ENCODE data around the gene BST2. TPM values are rescaled to one million over a fixed set of nuclear protein-coding genes. Genes with fewer than 3 reads are reported as not detected.

The BST2 gene
- total and polyA plus RNA-seq, 9 of the 15 experiments (the other 6 are each of a cell fraction or from before 2014, with no cell fraction given), result 11.2 to 232 (median 151) TPM

DNA sequence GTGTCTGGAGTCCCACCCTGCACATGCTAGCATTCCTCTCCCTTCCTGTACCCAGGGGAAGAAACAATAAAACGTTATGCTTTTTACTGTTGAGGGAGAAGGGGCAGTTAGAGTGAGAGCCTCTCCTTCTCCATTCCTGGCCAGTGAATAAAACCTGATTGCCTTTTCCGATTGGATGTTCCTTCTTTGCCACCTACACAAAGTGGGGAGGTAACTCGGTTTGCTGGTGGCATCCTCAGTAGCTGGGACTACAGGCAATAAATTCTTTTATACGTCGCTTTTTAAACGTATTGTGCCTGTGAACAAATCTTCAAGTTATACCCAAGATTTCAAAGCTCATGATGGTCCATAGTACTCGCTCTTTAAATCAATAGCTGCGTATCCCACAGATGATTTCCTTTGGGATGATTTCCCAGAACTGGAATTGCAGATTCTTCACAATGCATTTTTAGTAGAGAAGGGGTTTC lies 13.8 kb upstream of the BST2 start (continued):
- TF ChIP-seq, protein P1, sequence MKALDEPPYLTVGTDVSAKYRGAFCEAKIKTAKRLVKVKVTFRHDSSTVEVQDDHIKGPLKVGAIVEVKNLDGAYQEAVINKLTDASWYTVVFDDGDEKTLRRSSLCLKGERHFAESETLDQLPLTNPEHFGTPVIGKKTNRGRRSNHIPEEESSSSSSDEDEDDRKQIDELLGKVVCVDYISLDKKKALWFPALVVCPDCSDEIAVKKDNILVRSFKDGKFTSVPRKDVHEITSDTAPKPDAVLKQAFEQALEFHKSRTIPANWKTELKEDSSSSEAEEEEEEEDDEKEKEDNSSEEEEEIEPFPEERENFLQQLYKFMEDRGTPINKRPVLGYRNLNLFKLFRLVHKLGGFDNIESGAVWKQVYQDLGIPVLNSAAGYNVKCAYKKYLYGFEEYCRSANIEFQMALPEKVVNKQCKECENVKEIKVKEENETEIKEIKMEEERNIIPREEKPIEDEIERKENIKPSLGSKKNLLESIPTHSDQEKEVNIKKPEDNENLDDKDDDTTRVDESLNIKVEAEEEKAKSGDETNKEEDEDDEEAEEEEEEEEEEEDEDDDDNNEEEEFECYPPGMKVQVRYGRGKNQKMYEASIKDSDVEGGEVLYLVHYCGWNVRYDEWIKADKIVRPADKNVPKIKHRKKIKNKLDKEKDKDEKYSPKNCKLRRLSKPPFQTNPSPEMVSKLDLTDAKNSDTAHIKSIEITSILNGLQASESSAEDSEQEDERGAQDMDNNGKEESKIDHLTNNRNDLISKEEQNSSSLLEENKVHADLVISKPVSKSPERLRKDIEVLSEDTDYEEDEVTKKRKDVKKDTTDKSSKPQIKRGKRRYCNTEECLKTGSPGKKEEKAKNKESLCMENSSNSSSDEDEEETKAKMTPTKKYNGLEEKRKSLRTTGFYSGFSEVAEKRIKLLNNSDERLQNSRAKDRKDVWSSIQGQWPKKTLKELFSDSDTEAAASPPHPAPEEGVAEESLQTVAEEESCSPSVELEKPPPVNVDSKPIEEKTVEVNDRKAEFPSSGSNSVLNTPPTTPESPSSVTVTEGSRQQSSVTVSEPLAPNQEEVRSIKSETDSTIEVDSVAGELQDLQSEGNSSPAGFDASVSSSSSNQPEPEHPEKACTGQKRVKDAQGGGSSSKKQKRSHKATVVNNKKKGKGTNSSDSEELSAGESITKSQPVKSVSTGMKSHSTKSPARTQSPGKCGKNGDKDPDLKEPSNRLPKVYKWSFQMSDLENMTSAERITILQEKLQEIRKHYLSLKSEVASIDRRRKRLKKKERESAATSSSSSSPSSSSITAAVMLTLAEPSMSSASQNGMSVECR (CRISPR knock-in tag; IDR thresholded peaks at IDR 0.05), result no peak
- TF ChIP-seq SMARCE1 (IDR thresholded peaks at IDR 0.05), result no peak
- no peak for TF ChIP-seq TEAD1 (CRISPR knock-in tag; IDR thresholded peaks at IDR 0.05)
- TF ChIP-seq MCM5 (IDR thresholded peaks at IDR 0.05; ENCODE audit: low read depth), result no peak
- TF ChIP-seq SETDB1 (IDR thresholded peaks at IDR 0.05; ENCODE audit: low read length), result no peak
- no peak for TF ChIP-seq TARDBP (IDR thresholded peaks at IDR 0.05)
- TF ChIP-seq ZFP30 (CRISPR knock-in tag; IDR thresholded peaks at IDR 0.05; ENCODE audit: borderline replicate concordance), result no peak
- TF ChIP-seq, protein P2, sequence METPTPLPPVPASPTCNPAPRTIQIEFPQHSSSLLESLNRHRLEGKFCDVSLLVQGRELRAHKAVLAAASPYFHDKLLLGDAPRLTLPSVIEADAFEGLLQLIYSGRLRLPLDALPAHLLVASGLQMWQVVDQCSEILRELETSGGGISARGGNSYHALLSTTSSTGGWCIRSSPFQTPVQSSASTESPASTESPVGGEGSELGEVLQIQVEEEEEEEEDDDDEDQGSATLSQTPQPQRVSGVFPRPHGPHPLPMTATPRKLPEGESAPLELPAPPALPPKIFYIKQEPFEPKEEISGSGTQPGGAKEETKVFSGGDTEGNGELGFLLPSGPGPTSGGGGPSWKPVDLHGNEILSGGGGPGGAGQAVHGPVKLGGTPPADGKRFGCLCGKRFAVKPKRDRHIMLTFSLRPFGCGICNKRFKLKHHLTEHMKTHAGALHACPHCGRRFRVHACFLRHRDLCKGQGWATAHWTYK (CRISPR knock-in tag; IDR thresholded peaks at IDR 0.05), result no peak
- no peak for TF ChIP-seq SMARCC2 (IDR thresholded peaks at IDR 0.05; ENCODE audit: low read depth)
- TF ChIP-seq, protein P3, sequence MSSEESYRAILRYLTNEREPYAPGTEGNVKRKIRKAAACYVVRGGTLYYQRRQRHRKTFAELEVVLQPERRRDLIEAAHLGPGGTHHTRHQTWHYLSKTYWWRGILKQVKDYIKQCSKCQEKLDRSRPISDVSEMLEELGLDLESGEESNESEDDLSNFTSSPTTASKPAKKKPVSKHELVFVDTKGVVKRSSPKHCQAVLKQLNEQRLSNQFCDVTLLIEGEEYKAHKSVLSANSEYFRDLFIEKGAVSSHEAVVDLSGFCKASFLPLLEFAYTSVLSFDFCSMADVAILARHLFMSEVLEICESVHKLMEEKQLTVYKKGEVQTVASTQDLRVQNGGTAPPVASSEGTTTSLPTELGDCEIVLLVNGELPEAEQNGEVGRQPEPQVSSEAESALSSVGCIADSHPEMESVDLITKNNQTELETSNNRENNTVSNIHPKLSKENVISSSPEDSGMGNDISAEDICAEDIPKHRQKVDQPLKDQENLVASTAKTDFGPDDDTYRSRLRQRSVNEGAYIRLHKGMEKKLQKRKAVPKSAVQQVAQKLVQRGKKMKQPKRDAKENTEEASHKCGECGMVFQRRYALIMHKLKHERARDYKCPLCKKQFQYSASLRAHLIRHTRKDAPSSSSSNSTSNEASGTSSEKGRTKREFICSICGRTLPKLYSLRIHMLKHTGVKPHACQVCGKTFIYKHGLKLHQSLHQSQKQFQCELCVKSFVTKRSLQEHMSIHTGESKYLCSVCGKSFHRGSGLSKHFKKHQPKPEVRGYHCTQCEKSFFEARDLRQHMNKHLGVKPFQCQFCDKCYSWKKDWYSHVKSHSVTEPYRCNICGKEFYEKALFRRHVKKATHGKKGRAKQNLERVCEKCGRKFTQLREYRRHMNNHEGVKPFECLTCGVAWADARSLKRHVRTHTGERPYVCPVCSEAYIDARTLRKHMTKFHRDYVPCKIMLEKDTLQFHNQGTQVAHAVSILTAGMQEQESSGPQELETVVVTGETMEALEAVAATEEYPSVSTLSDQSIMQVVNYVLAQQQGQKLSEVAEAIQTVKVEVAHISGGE (CRISPR knock-in tag; IDR thresholded peaks at IDR 0.05), result no peak
- 0 out of 2 replicates have a peak, but pooled peaks have one; percentile 8 for TF ChIP-seq CTBP1 (IDR thresholded peaks at IDR 0.05; ENCODE audit: borderline replicate concordance)
- TF ChIP-seq SMARCA4 (IDR thresholded peaks at IDR 0.05), result peak; percentile 43; the same call in 1 of the 2 replicates
- no peak for TF ChIP-seq ZNF445 (CRISPR knock-in tag; IDR thresholded peaks at IDR 0.05; ENCODE audit: low read depth)
- TF ChIP-seq MEF2A (IDR thresholded peaks at IDR 0.05; ENCODE audit: control insufficient read depth, low read depth, low read length), result no peak
- TF ChIP-seq, protein P4, sequence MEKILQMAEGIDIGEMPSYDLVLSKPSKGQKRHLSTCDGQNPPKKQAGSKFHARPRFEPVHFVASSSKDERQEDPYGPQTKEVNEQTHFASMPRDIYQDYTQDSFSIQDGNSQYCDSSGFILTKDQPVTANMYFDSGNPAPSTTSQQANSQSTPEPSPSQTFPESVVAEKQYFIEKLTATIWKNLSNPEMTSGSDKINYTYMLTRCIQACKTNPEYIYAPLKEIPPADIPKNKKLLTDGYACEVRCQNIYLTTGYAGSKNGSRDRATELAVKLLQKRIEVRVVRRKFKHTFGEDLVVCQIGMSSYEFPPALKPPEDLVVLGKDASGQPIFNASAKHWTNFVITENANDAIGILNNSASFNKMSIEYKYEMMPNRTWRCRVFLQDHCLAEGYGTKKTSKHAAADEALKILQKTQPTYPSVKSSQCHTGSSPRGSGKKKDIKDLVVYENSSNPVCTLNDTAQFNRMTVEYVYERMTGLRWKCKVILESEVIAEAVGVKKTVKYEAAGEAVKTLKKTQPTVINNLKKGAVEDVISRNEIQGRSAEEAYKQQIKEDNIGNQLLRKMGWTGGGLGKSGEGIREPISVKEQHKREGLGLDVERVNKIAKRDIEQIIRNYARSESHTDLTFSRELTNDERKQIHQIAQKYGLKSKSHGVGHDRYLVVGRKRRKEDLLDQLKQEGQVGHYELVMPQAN (IDR thresholded peaks at IDR 0.05; ENCODE audit: borderline replicate concordance), result 0 out of 2 replicates have a peak, but pooled peaks have one; percentile 26
- peak; percentile 40 for TF ChIP-seq CEBPB (tag; IDR thresholded peaks at IDR 0.05)
- no peak for TF ChIP-seq SIN3B (IDR thresholded peaks at IDR 0.05; ENCODE audit: low read depth)
- TF ChIP-seq MYNN (IDR thresholded peaks at IDR 0.05), result no peak
- no peak for TF ChIP-seq MYNN (CRISPR knock-in tag; IDR thresholded peaks at IDR 0.05)
